IPS-18c (cell line): ENCODE results near the gene LDLRAD4.

Experiments used
- H3K4me3 ChIP-seq: 2 replicates; pipeline ENCODE4 v1.7.0; 2013; ENCODE audit warnings: low read depth, mild to moderate bottlenecking, low read length, moderate library complexity; ENCODE audit not compliant: insufficient read depth
- H3K9me3 ChIP-seq: one replicate; pipeline ENCODE4 v1.6.1; 2013; ENCODE audit warnings: mild to moderate bottlenecking, low read length, moderate library complexity; ENCODE audit not compliant: control insufficient read depth, insufficient read depth

LDLRAD4 gene

DNA sequence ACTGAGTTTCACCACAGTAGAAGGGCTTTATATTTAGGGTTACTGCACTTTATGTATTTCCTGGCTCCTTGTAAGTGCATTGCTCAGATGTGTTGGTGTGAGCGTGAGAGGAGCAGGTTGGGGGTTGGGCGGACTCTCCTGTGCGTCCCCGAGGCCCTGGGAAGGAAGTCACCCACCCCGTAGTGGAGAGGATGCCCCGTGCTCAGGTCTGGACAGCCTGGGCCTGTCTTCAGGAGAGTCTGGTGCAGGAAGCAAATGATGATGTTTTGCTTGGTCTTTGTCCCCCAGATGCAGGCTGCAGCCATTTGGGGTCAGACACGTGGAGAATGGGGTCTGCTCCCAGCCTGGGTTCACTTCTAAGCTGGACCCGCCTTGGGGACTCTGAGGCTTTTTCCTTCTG lies 182.8 kb downstream of the LDLRAD4 start:
- Histone ChIP-seq H3K4me3 (no peak overlapping the region), H3K9me3 (no peaks in the 10 kb centered on the region)

DNA sequence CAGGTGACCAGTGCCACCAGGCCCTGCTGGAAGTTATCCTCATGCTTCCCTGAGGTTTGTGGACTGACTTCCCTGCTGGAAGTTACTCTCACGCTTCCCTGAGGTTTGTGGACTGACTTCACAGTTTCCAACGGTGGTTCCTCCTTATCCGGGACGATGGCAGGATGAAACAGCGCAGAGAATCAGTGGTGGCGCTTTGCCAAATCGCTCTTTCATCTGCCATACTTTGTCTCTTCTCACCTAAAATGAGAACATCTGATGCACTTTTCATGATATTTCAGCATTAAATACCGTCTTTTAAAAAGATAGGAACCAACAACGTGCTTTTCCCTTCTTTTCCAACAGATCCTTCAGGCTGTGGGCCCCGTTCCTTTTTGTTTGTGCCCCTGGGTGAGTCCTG lies 183.3 kb downstream of the LDLRAD4 start:
- no peak overlapping the region for H3K4me3 ChIP-seq
- no peaks in the 10 kb centered on the region for H3K9me3 ChIP-seq

DNA sequence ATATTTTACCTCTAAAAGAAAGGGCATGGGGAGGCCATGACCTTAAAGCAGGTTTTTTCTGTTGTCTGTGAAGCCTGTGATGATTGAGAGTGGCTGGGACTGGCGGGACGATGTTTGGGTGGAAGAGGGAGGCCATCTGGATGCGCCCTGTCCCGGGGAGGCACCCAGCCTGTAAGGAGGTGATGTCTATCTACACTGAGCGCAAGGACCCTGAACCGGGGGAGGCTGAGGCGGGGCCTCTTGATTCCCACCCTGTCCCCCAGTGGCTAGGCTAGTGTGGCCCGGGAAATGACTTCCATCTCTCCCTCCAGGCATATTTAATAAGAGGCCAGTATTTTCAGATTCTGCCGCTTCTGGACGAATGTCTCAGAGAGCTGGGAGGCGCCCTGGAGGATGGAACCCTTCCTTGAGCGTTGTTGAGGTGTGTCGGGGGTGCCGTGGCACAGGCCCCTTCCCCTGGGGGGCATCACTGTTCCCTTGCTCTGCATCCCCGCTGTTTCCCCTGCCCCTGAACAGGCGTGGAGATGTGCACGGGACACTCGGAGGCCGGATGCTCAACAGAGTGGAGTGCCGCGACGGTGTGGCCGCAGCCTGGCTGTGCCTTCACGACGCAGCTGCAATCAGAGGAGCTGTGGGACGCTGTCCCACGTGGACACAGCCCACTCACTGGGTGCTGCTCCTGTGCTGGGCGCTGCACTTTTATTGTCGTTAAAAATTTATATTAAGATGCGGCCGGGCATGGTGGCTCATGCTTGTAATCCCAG lies 185.4 kb downstream of the LDLRAD4 start:
- Histone ChIP-seq H3K4me3 (no peak overlapping the region), H3K9me3 (no peaks in the 10 kb centered on the region)

DNA sequence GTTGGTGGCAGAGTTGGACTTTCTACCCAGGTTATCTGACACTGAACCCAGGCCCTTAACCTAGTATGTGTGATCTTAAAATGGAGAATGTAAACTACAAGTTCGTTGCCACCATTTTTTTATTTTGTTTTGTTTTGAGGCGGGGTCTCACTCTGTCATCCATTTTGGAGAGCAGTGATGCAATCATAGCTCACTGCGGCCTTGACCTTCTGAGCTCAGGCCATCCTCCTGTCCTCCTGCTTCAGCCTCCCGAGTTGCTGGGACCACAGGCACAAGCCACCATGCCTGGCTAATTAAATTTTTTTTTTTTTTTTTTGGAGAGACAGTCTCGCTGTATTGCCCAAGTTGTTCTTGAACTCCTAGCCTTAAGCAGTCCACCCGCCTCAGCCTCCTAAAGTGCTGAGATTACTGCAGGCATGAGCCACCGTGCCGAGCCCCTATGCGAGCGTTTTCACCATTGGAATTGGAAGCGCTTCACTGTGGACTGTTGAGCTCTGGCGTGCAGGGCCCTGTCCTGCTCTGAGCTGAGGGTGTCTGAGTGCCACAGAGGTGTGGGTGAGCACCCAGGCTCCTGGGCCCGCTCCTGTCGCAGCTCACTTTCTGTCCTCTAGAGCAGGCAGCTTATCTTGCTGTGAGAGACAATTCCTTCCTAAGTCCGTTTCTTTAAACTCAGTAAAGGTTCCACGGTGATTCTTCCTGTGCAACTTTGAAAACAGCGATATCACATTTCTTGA lies 186.9 kb downstream of the LDLRAD4 start:
- Histone ChIP-seq H3K9me3 (no peaks in the 10 kb centered on the region), H3K4me3 (no peak overlapping the region)

DNA sequence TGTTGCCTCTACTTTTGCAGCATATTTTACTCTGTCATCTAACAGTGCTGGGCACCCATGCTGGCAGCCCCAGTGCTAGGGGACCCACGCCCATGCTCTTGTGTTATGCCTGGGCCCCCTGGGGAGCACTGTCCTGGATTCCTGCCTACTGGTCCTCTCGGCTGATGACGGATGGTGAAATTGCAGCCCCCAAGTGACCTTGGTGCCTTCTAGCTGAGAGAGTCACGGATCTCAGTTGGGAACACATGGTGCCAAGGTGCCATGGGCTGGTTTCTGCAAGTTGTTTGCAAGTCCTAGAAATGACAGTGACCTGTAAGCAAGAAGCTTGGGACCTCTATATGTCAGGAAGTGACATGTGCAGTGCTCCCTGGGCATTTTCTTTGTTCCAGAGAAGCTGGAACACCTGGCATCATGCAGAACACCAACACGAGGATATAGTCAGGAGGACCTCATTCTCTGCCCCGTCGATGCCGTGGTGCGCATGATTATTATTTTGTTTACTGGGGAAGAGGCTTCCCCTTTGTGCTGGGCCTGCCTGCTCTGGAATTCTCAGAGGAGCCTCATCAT lies 187.6 kb downstream of the LDLRAD4 start:
- H3K9me3 ChIP-seq: no peaks in the 10 kb centered on the region
- H3K4me3 ChIP-seq: no peak overlapping the region

DNA sequence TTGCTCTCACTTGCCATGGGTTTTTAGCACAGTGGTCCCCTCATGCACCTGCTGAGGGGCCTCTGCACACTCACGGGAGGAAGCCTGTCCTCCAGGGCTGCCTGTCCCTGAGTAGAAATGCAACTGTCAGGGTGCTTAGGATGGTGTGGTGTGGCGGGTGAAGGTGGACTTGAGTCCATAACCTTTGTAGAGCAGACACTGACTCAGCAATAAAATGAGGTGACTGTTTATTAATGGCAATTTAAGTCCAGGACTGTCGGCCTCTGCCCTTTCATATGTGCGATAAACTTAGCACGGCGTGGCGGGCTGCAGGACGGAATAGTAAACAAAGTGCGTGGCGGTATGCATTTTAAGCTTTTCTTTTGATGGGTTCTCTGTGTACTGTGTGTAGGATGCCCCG lies 188.2 kb downstream of the LDLRAD4 start:
- Histone ChIP-seq H3K9me3 (no peaks in the 10 kb centered on the region), H3K4me3 (no peak overlapping the region)

DNA sequence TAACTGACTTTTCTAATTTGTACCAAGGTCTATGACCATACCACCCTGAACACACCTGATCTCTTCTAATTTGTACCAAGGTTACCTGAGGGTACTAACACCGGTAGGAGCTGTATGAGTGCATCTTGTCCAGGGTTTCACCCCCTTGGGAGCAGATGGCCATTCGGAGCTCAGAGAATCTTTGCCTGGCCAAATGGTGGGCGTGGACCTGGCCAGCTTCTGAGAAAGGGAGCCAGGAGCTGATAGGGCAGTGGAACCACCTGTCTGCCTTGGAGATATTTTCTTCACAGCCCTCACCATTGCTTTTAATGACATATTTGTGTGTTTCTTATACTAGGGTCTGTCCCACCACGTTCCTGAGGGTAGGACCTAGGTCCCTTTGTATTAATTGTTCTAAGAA lies 188.9 kb downstream of the LDLRAD4 start:
- peaks cover 3% of the 10 kb centered on the region for H3K9me3 ChIP-seq
- no peak overlapping the region for H3K4me3 ChIP-seq

DNA sequence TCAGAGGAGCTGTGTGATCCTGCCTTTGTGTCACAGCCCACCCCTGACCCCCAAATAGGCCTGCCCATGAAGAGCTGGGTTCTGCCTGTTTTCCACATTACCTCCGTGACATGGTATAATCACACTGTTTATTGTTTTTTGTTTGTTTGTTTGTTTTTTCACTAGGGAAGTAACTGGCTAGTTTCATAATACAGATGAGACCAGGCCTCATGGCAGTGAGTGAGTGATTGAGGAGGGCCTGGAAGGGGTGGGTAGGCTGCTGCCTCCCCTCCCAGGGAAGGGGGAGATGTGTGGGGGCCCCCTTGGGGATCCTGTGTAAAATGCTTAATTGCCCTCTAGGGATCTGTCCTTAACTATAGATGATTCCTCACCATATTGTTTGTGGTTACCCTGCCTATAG lies 190.5 kb downstream of the LDLRAD4 start:
- H3K9me3 ChIP-seq: peaks cover 3% of the 10 kb centered on the region
- no peak overlapping the region for H3K4me3 ChIP-seq

DNA sequence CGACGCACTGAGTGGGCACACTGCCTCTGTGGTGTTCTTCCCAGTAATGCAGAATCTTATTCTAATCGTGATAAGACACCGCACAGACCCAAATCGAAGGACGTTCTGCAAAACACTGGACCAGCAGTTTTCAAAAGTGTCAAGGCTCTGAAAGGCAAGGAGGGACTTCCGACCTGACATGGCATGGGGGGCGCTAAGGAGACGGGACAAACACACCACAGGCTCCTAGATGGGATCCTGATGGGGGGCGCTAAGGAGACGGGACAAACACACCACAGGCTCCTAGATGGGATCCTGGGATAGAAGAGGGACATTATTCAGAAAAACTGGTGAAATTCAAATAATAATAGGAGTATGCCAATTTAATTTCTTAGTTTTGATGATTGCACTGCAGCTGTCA lies 191.4 kb downstream of the LDLRAD4 start:
- Histone ChIP-seq H3K9me3 (peaks cover 3% of the 10 kb centered on the region), H3K4me3 (no peak overlapping the region)

DNA sequence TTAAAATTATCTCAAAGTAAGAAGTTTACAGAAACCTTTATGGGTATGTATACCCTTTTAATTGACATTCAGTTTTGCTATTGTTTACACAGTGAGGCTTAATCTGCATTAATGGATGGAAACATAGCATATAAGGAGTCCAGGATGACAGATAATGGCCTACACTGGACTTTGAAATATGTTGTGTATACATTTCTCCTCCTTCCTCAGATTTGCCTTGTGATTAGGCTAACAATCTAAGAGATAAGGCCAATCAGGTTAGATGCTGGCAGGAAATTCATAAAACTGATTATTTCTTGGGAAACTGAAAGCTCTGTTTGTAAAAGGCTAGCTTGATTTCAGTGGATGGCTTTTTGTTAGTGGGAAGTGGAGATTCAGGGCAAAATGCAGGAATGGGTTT lies 191.9 kb downstream of the LDLRAD4 start:
- no peak overlapping the region for H3K4me3 ChIP-seq
- peaks cover 3% of the 10 kb centered on the region for H3K9me3 ChIP-seq

DNA sequence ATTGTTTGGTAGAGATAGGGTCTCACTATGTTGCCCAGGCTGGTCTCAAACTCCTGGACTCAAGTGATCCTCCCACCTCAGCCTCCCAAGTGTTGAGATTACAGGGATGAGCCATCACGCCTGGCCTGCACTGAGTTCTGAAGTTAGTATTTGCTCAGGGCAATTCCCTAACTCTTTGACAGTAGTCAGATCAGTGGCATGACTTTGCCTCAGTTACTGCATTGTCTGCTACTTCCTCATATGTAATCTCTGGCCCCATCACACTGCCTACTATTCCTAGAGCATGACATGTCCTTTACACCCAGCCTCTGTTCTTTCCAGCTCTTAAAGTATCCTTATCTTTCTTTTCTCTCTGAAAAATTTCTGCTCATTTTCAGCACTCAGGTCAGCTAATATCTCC lies 193.5 kb downstream of the LDLRAD4 start:
- Histone ChIP-seq H3K9me3 (peaks cover 3% of the 10 kb centered on the region), H3K4me3 (no peak overlapping the region)

DNA sequence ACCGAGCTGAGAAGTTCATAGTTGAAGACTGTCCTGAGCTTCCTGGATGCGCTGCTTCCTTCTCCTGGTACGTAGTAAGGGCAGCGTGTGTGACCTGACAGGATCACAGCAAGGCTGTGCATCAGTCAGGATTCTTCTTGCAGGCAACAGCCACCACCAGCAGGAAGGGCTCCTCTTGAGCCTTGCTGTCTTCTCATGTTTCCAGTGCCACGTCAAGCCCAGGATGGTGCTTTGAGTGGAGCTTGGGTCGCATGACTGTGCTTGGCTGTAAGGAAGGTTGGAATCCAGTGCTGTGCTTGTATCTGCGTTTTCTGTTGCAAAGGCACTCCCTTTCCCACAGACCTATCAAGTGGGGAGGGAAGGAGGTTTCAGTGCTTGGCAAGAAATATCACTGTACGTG lies 194.3 kb downstream of the LDLRAD4 start:
- Histone ChIP-seq H3K4me3 (no peak overlapping the region), H3K9me3 (peaks cover 3% of the 10 kb centered on the region)

DNA sequence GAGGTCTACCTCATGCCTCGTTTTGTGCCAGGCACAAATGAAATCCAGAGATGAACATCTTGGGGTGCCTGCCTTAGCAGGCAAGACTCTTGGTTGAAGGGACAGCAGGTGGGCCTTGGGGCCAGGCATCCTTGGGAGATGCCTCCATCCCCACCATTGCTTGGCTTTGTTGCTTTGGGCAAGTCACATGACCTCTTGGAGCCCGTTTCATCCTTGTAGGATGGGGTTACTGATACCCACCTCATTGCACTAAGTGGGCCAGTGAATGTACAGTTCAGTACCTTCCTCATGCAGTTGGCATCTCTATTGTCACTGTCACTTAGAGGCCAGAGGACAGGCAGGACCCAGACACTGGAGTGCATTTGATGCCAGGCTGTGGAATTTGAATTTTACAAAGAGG lies 195.5 kb downstream of the LDLRAD4 start:
- Histone ChIP-seq H3K4me3 (no peak overlapping the region), H3K9me3 (peaks cover 3% of the 10 kb centered on the region)

DNA sequence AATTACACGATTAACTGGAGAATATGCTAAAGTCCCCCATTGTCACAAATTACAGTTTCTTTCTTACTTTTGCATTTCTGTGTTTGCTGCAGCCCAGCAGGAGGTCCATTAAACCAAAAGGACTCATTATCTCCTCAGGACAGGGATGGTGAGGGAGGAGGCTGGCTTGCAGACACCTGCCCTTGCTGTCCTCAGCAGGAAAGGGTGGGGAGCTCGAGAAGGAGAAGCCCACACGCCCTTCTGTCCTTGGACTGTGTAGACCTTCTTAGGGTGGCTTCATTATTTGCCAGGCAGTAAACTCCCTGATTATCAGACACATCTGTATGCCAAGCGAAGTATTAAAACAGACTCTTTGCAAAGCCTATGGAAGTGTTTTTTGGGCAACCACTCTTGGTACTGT lies 196.0 kb downstream of the LDLRAD4 start:
- Histone ChIP-seq H3K9me3 (peaks cover 3% of the 10 kb centered on the region), H3K4me3 (no peak overlapping the region)

DNA sequence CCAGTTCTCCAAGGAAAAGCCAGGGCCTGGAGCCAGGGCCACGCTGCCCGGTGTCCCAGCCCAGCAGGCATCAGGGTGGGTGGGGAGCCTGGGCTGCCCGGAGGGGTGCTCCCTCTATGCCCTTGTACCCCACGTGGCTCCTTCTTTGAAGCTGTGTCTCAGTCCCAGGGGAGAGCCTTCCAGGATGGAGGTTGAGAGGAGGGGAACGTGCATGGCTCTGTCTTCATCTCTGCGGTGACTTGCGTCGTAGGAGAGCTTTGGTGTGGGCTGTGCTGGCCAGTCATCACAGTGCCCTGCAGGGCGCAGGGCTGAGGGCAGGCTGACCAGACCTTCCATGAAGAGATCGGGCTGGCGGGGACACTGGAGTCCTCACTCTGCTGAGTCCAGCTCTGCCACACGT lies 197.2 kb downstream of the LDLRAD4 start:
- H3K4me3 ChIP-seq: no peak overlapping the region
- H3K9me3 ChIP-seq: peaks cover 3% of the 10 kb centered on the region

DNA sequence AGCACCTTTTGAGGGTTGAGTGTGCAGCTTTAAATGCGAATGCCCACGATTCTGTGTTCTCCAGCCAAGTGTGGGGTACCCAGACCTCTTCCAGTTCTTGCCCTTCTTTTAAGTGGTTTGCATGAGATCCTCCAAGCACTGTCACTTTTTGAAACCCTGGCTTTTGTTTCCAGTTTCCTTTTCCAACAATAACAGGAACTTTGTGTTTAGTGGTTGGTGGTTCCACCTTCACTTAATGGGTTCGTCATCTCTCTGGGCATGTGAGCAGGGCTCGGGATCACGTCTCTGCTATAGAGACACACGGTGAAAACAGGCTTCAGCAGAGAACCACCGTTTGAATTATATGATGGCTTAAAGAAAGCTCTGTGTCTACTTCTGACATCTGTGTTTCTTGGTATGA lies 197.6 kb downstream of the LDLRAD4 start:
- Histone ChIP-seq H3K9me3 (peaks cover 3% of the 10 kb centered on the region), H3K4me3 (no peak overlapping the region)

DNA sequence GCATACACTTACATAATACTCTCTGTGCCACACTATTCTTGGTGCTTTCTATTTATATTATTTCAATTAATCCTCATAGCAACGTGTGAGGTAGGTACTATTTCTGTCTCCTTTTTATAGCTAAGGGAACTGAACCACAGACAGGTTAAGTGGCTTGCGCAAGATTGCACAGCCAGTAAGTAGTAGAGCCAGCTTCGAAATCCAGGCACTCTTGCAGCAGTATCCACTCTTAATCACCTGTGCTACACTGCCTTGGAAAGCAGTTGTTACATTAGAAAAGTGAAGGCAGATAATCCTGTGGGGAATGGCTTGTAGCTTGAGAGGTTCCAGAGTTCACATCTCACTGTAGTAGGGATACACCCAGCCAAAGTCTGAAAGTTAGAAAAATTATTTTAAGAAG lies 198.3 kb downstream of the LDLRAD4 start:
- Histone ChIP-seq H3K4me3 (no peak overlapping the region), H3K9me3 (peaks cover 3% of the 10 kb centered on the region)

DNA sequence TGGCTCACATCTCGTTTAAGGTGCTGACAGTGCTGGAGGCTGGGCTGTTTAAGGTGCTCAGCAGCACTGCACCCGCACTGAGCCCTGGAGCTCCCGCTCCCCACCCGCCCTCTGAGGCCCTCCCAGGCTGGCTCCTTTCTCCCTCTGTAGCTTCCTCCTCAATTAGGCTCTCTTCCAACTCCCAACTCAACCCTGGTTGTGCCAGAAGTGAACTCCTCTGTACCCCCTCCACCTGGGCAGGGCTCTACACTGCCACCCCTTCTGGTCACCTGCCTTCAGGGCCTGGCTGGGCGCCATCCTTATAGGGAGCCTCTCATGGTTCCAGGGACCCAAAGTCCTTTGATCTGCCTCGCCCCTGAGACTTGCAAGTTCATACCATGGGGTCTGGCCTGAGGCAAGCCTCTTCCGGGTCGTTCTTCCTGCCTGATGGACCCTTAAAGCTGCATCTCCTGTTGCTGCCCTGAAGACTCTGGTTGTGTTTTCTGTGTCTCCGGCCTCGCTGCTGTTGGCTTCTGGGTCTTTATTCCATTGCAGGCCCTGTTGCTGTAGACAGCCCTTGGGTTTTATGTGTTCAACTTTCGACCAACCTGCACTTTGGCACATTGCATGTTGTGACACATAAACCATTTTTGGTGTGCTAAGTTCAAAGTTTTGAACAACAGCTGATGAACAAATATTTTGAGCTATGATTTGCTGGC lies 199.6 kb downstream of the LDLRAD4 start:
- no peaks in the 10 kb centered on the region for H3K9me3 ChIP-seq
- no peak overlapping the region for H3K4me3 ChIP-seq
